Gastroesophageal sphincter (tissue), 4 donors: ENCODE measurements around the gene ZGLP1. TPM values are rescaled to one million over a fixed set of nuclear protein-coding genes. Genes with fewer than 3 reads are reported as not detected.

Source experiments
- ATAC-seq: fragments of 150-250 bp; one replicate; pipeline ENCODE4 v1.9.1; 2016; ENCODE audit warnings: mild to moderate bottlenecking, moderate library complexity
- H3K27ac ChIP-seq, 4 donors: fragments of 200-600 bp; sonication (generic) in 3 of 4; 1 replicate in 3 of 4; 2 replicates in 1 of 4; pipeline ENCODE4 v1.5.1; 2016 to 2019
- H3K27me3 ChIP-seq: fragments of 200-600 bp; sonication (generic); one replicate; pipeline ENCODE4 v1.5.1; 2019
- H3K36me3 ChIP-seq, 2 donors: fragments of 200-600 bp; sonication (generic); one replicate each; pipeline ENCODE4 v1.5.1; 2019; ENCODE audit warnings: control low read depth in 1 of 2
- H3K4me1 ChIP-seq, 3 donors: fragments of 200-600 bp; sonication (generic); 1 replicate in 2 of 3; 2 replicates in 1 of 3; pipeline ENCODE4 v1.5.1; 2016 to 2019; ENCODE audit warnings: control low read depth in 2 of 3
- H3K4me3 ChIP-seq, 2 donors: fragments of 200-600 bp; sonication (generic); one replicate each; pipeline ENCODE4 v1.5.1; 2019; ENCODE audit warnings: mild to moderate bottlenecking in 1 of 2, moderate library complexity in 1 of 2
- H3K9me3 ChIP-seq, 3 donors: fragments of 200-600 bp; sonication (generic); one replicate each; pipeline ENCODE4 v1.5.1; 2017 to 2019; ENCODE audit warnings: control low read depth in 2 of 3
- EP300 ChIP-seq: sonication (generic); formaldehyde crosslinking; IDR thresholded peaks from one replicate; pipeline ENCODE4 v1.6.1; 2017; ENCODE audit warnings: antibody characterized with exemption, mild to moderate bottlenecking
- POLR2A ChIP-seq, 2 donors: fragments of 450-650 bp; IDR thresholded peaks; one replicate each; pipeline ENCODE4 v1.6.1; 2017; ENCODE audit warnings: antibody characterized with exemption in 2 of 2, mild to moderate bottlenecking in 2 of 2, moderate library complexity in 1 of 2
- POLR2AphosphoS5 ChIP-seq: sonication (generic); formaldehyde crosslinking; IDR thresholded peaks from one replicate; pipeline ENCODE4 v1.6.1; 2017; ENCODE audit warnings: antibody characterized with exemption
- WGBS, 2 donors: methylation state at CpG; one replicate each; pipeline ENCODE4 v1.1.5; 2018; ENCODE audit warnings: low coverage in 1 of 2; 5-methylcytosine and 5-hydroxymethylcytosine counted together
- total RNA-seq, 4 donors: library from RNA; depleted of rRNA; stranded (reverse); fragments of >200 nt; gene quantifications; one replicate each; pipeline ENCODE4 v1.1.0, GENCODE V29; 2016
- TF ChIP-seq, protein P1 (sequence below), 4 experiments: fragments of 200-600 bp in 2 of 4; fragments of 450-650 bp in 2 of 4; sonication (generic) in 1 of 4; IDR thresholded peaks; one replicate each; pipeline ENCODE4 v1.5.1; 2017 to 2019; ENCODE audit warnings: antibody characterized with exemption in 4 of 4, mild to moderate bottlenecking in 2 of 4, moderate library complexity in 2 of 4

Gene ZGLP1
- total RNA-seq, 4 donors from 2014 or later, result 0.81 to 2.5 (median 1.1) TPM; not detected in 1

DNA sequence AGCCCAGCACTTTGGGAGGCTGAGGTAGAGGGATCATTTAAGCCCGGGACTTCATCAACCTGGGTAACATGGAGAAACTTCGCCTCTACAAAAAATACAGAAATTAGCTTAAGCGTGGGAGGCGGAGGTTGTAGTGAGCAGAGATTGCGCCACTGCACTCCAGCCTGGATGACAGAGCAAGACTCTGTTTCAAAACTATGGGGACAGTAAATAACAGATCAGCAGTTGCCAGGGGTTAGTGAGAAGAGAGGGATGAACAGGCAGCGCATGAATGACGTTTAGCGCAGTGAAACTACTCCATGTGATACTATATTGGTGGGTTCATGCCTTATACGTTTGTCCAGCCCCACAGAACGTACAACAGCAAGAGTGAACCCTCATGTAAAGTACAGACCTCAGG lies 36.9 kb upstream of the ZGLP1 start:
- TF ChIP-seq, protein P1, sequence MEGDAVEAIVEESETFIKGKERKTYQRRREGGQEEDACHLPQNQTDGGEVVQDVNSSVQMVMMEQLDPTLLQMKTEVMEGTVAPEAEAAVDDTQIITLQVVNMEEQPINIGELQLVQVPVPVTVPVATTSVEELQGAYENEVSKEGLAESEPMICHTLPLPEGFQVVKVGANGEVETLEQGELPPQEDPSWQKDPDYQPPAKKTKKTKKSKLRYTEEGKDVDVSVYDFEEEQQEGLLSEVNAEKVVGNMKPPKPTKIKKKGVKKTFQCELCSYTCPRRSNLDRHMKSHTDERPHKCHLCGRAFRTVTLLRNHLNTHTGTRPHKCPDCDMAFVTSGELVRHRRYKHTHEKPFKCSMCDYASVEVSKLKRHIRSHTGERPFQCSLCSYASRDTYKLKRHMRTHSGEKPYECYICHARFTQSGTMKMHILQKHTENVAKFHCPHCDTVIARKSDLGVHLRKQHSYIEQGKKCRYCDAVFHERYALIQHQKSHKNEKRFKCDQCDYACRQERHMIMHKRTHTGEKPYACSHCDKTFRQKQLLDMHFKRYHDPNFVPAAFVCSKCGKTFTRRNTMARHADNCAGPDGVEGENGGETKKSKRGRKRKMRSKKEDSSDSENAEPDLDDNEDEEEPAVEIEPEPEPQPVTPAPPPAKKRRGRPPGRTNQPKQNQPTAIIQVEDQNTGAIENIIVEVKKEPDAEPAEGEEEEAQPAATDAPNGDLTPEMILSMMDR (IDR thresholded peaks at IDR 0.05), result no peak
- no peak for TF ChIP-seq POLR2A (IDR thresholded peaks at IDR 0.05)
- peak; percentile 51 for ATAC-seq
- Histone ChIP-seq H3K4me1 (no peaks in the 10 kb centered on the region), H3K27ac (no peak overlapping the region), H3K27me3 (no peaks in the 10 kb centered on the region), H3K36me3 (peaks cover 0 to 26% of the 10 kb centered on the region in 2 donors), H3K9me3 (no peaks in the 10 kb centered on the region), H3K4me3 (no peak overlapping the region)
- 66 to 76% methylated on average over 5 to 9 of the region's 10 CpGs for WGBS, 2 donors

DNA sequence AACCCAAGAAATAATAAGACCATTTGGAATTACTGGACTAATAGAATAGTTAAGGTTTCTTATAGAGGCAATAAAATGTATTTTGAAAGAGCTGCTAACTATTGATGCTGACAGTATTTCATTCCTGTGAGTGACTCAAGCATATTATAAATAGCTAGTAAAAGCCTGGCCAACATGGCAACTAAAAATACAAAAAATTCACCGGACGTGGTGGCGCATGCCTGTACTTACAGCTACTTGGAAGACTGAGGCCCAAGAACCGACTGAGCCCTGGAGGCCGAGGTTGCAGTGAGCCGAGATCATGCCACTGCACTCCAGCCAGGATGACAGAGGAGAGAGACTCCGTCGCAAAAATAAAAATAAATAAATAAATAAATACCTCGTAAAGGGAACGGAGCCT lies 35.2 kb upstream of the ZGLP1 start:
- TF ChIP-seq, protein P1 (IDR thresholded peaks at IDR 0.05), result no peak
- TF ChIP-seq POLR2AphosphoS5 (no peak), EP300 (no peak), POLR2A (IDR thresholded peaks at IDR 0.05) (no peak)

DNA sequence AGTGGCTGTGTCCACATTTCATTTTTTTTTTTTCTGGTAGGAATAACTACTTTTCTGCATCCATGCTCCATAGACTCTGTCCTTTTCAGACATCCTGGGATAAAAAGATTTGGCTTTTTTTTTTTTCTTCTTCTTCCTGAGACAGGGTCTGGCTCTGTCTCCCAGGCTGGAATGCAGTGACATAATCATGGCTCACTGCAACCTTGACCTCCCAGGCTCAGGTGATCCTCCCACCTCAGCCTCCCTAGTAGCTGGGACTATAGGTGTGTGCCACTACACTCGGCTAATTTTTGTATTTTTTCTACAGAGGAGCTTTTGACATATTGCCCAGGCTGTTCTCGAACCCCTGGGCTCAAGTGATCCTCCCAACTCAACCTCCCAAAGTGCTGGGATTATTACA lies 33.9 kb upstream of the ZGLP1 start:
- H3K27me3 ChIP-seq, result no peaks in the 10 kb centered on the region
- TF ChIP-seq POLR2A (IDR thresholded peaks at IDR 0.05) (no peak), POLR2AphosphoS5 (no peak), EP300 (no peak)
- TF ChIP-seq, protein P1 (IDR thresholded peaks at IDR 0.05), result no peak
- H3K4me3 ChIP-seq, result no peak overlapping the region
- no peaks in the 10 kb centered on the region for H3K4me1 ChIP-seq
- no peaks in the 10 kb centered on the region for H3K9me3 ChIP-seq
- no peak overlapping the region for H3K27ac ChIP-seq
- ATAC-seq, result no peak
- no peaks in the 10 kb centered on the region for H3K36me3 ChIP-seq
- 80 to 83% methylated on average over 2 of the region's 2 CpGs for WGBS, 2 donors

More for the DNA sequence above, 35.2 kb upstream of the ZGLP1 start:
- Histone ChIP-seq H3K36me3 (peaks cover 0 to 9% of the 10 kb centered on the region in 2 donors), H3K4me1 (no peaks in the 10 kb centered on the region), H3K9me3 (no peaks in the 10 kb centered on the region), H3K27me3 (no peaks in the 10 kb centered on the region), H3K4me3 (no peak overlapping the region), H3K27ac (no peak overlapping the region)
- no peak for ATAC-seq
- 81 to 87% methylated on average over 5 to 10 of the region's 10 CpGs for WGBS, 2 donors

DNA sequence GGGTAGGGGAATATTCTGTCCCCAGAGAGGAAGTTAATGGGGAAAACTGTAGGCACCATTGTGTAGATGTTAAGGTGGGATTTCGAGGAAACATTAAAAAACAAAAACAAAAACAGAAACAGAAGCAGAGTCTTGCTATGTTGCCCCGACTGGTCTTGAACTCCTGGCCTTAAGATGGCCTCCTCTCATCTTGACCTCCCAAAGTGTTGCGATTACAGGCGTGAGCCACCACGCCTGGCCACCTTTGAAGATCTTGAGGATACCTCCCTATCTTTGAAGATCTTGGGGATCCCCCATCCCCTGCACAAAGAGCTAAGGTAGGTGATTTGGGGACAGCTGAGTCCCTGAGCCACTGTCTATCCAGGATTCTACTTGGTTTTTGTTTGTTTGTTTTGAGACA lies 30.4 kb upstream of the ZGLP1 start:
- ATAC-seq, result no peak
- H3K9me3 ChIP-seq, result no peaks in the 10 kb centered on the region
- peaks cover 0 to 9% (median 0%) of the 10 kb centered on the region in 3 donors for H3K4me1 ChIP-seq
- H3K27ac ChIP-seq, result no peak overlapping the region
- H3K27me3 ChIP-seq, result no peaks in the 10 kb centered on the region
- no peaks in the 10 kb centered on the region for H3K36me3 ChIP-seq
- 80 to 84% methylated on average over 2 to 5 of the region's 5 CpGs for WGBS, 2 donors
- TF ChIP-seq EP300, result no peak
- no peak for TF ChIP-seq POLR2A (IDR thresholded peaks at IDR 0.05)
- no peak for TF ChIP-seq POLR2AphosphoS5
- TF ChIP-seq, protein P1 (IDR thresholded peaks at IDR 0.05), result no peak
- H3K4me3 ChIP-seq, result no peak overlapping the region

DNA sequence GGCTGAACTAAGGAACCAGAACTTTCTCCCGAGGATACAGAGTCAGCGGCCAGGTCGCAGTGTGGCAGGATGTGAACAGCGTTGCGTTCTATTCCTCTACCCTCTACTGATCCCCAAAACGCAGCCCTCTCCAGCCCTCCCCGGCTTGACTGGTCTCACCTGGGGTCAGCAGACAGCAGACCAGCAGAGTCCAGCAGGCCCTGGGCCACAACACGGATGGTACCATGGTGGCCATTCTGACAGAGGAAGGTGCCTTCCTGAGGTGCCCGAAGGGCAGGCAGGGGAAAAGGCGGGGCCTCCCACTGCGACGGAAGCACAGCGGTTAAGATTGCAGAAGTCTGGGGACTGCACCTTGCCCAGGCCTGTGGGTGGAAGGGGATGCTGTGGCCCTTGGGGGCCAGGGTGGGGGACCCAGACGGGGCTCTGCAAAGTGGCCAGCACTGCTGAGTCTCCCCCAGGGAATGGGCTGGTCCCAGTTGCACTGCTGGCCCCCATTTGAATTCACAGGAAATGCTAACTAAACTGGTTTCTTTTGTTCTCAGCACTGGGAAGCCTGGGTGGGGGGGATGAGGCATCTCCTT lies 29.9 kb upstream of the ZGLP1 start, which contains the start of gene ICAM3:
Gene ICAM3 (minus strand): TSS at position 245 of the 581 bp plus-strand sequence. CDS start 10 bp downstream, at position 235.
- no peak for ATAC-seq
- Histone ChIP-seq H3K27ac (no peak within 1 kb of the TSS), H3K4me1 (peaks cover 0 to 14% (median under 1%) of the 10 kb centered on the region in 3 donors), H3K9me3 (no peaks in the 10 kb centered on the region), H3K4me3 (no peak within 1 kb of the TSS), H3K27me3 (no peaks in the 10 kb centered on the region), H3K36me3 (no peaks in the 10 kb centered on the region)
- 81% methylated on average over 5 of the region's 14 CpGs; no CpG with 5 or more reads in 1 of the 2 donors for WGBS, 2 donors
- no peak for TF ChIP-seq POLR2AphosphoS5
